ENCODE results near the gene ARHGEF7.
"Not testable (repeated sequence)": the region's sequence is repeated elsewhere in the genome, so short reads cannot be mapped to it uniquely, and the experiment has no call there.

Gene ARHGEF7

DNA sequence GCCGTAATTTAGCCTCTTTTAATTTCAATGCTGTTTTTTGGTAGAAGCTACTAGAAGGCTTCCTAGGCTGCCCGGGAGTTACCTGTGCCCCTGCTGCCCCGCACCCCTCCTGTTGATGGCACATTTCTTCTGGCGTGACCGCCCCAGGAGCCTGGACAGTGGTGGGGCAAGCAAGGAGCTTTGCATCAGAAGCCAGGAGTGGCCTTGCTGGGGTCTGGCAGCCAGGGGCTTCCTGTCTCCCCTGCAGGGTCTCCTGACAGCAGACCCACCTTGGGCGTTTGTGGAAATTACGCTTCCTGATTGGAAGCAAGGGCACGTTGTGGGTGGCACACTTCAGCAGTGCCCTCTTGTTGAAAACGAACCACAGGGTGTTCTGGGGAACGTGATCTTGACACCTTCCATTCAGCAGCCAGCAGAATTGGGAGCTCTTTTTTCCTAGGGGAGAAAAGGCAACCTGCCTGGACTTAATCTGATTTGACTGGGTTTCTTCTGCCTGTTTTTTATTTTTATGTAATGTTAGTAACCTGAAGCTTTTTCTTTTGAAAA is 115.3 kb downstream of the ARHGEF7 start:
- DNase-seq = no peak

DNA sequence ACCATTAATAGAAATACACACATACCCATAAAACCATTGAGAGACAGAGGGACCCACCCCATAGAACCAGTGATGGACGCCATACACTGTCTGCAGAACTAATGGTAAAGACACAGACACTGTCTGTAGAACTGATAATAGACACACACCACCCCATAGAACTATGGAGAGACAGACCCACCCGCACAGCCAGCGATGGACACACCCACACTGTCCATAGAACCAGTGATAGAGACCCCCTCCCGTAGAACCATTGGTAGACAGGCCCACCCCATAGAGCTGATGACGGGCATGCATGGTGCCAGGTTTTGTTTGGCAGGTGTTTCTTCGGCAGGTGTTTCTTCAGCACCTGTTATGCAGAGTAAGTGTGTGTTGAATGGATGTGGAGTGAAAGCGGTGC is 117.1 kb downstream of the ARHGEF7 start:
- no peak for DNase-seq

DNA sequence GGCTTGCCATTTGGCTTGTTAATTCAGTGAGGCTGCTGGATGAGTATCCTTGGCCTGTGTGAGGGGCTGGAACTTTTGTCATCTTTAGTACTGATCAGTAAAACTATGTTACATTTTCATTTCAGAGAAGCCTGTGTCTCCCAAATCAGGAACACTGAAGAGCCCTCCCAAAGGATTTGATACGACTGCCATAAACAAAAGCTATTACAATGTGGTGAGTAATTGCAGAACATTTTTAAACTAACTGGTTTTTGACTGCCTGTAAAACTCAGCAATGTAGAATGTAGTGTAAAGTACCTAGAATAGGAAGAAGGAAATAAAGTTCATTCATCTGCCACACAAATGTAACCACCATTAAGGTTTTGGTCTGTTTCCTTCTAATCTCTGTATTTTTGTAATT is 118.0 kb downstream of the ARHGEF7 start:
- no peak for DNase-seq

DNA sequence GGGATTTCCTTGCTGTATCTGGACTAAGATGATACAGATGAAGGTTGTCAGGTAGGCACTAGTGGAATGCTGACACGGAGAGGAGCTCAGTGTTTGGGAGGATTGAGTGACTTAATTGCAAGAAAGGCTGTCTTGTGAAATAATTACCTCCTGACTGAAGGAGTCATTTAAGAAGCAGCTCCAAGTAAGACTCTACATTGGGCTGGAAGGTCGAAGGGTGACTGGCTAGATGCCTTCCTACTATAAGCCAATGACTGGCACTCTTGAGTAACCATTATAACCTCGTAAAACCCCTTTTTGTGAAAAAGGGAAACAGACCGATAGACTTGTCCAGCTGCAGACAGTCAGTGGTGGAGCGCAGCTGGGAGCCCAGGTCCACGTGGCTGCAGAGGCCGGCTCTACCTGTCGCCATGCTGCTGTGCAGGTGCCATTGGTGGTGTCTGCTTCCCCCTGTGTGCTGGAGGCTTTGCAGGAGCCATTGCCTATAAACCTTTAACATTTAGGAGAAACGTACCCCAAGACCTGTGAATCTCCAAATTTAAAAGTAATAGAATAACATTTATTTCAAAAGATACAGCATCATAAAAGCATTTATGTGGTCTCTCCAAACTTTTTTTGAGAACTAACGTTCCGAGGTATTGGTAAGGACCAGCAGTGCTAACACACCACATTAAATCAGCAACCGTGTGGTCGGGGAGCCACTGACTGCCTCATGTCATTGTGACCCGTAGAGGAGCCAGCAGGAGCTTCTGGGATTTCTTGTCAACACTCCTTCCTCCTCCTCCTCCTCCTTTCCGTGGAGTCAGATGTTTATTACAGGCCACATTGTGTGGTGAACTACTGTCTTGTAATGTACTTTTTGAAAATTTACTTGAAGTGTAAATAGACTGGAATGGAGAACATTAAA is 124.9 kb downstream of the ARHGEF7 start:
- no peak for DNase-seq

DNA sequence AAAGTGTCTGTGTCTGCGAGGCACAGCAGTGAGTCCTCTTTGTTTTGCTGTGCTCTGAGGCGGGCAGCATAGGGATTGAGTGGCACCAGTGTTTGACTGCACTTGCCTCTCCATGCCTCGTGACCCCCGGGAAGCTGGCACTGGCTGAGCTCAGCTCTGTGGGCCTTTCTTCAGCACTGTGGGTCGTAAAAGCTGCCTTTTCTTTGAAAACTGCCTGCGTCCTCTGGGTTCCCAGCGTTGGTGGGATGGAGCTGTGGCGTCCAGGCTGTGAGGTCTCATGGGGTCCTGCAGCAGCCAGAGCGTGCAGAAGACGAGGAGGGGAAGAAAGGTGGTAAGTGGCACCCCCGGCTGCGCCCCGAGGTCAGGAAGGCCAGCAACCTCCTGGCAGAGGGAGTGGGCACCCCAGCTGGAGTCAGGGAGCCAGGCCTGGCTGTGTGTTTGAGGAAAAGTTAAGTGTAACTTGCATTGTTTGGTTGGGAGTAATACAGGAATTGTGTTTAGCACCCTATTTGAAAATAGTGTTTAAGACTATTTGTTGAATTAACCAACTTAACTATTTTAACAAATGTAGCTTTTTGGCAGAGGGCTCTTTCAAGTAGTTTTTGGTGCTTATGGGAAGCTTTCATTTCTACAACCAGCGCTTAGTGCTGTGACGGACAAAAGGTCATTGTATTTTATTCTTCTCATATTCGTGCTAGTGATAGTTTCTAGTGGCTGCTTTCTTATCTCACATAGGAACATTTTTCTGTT is 126.1 kb downstream of the ARHGEF7 start:
- DNase-seq = no peak

DNA sequence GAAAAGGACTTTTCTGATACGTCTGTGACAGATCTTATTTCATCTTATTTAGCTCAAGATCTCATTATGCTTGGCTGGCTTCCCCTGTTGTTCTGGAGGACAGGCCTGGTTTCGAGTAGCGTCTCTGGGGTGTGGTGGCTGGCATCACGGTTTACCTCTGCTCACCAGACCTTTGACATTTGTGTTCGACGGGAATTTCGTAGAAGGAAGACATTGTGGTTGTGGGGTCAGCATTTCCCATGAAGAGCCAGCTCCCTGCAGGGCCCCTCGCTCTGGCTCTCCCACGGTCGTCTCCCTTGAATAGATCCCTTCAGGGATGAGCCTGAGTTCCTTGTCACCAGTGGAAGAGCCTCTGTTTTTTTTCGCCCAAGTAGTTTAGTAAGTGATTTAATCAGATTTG is 126.8 kb downstream of the ARHGEF7 start:
- no peak for DNase-seq

DNA sequence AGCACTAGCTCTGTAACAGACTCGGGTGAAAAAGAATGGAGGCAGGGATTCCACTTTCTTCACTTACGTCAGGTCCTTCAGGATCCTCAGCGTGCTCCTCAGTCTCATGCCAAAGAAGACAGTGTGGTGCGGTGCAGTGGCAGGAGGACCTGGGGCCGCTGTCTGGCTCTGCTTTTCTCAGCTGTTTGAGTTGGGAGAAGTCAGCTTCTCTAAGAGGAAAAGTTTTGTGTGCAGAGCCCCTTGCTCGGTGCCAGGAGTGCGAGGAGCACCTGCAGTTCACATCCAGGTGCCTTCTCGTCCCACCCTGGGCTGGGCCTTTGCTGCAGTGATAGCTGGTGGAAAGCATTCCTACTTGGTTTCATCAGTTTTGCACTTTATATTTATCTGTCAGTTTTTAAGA is 127.5 kb downstream of the ARHGEF7 start:
- DNase-seq = no peak

DNA sequence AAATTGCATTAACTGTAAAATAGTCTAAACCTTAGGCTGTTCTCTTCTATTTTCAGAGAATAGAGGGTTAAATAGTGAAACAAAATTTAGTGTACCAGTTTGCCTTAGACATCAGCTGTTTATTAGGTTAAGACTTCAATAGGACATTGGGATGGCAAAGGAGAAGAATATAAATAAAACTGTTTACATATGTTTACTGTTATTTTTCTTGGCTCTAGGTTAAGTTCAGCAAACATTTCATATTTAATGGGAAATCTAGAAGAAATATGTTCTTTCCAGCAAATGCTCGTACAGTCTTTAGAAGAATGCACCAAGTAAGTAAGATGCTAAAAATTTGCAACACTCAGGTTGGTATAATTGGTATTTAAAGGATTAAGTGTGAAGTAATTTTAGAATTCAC is 128.9 kb downstream of the ARHGEF7 start:
- DNase-seq = no peak

DNA sequence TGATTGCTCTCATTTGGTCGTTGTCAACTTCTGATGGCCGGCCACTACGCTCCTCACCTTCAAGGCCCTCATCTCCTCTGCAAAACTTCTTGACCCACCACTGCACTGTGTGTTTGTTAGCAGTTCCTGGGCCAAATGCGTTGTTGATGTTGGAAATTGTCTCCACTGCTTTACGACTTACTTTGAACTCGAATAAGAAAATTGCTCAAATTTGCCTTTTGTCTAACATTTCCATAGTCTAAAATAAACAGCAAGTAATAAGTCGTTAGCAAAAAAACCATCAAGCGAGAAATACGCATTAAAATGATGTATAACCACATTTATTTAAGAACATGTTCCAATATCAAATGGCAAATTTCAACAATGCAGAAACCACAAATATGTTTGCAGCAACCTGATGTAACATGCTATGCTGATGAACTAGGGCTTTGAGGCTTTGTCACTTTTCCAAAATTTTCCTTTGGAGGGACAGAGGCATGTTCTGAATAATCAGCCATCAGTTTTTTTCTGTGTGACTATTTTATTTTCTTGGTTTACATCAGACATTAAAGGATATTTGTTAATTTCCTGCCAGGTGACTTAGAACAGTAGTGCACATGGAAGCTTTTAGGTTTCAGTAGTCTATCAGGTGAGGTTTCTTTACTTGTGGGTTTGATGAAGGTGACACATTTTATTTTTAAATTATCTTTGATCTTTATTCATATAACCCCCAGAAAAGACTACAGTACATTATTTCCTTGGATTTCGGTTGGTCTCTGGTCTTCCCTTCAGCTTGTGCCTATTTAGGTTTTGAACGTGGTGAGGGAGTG is 130.7 kb downstream of the ARHGEF7 start:
- DNase-seq = peak; percentile 92

DNA sequence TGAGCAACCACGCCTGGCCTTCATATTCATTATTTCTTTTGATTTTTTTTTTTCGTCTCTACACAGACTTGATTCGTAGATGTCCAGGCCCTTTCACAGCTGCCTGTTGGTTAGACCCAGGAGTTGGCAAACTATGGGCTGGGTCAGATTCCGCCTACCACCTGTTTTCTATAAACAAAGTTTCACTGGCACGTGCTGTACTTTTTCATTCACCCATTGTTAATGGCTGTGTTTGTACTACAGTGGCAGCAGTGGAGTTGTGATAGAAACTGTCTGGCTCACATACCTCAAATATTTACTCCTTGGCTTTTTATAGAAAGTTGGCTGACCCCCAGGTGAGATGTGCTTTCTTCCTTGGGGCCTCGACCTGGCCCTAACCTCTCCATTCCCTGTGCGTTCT is 132.4 kb downstream of the ARHGEF7 start:
- DNase-seq = peak; percentile 39

DNA sequence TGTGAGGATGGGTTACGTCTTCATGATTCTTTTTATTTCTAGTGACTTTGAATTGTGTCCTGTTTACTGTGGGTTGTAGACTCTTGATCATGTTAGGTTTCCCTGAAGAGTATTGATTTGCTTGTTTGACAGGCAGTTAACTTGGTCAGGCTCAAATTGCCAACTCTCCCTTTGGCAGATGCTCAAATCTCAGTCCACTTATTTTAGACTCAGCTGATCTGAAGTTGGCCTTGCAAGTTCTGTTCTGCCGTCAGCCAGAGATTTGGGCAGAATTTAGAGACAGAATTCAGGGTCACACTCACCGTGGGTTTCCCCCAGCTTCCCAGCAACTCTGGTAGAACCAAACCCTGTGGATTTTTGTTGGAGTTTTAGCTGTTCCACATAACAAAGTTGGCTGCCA is 133.7 kb downstream of the ARHGEF7 start:
- no peak for DNase-seq

DNA sequence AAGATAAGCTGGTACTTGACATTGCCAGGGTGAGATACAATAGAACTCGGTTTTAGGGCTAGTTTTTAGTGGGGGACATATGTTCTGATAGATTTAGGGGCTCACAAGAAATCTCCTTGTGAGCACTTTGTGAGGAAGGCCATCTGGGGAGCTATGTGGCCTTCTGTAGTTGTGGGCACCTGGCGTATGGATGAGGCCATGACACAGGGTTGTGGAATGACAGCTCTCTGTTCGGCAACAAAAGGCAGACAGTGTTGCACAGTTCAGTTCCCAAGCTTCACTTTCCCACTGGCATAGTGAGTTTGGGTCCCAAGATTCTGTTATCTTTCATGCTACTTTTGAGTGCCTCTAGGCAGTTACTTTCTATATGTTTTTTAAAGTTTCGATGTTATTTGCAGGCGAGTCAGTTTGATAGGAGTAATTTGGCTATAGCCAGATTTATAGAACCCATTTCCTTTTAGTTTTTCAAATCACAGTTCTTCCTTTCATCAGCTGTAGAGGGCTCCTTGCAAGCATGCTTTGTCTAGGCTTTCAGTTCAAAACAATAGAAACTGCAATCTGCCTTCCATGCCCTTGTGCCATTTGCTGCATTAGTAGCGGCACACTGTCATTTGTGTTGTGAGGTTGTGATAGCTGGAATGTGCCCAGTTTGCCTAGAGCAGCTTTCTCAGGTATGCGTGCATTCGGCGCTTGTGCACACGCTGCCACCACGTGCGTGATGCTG is 134.7 kb downstream of the ARHGEF7 start:
- no peak for DNase-seq

DNA sequence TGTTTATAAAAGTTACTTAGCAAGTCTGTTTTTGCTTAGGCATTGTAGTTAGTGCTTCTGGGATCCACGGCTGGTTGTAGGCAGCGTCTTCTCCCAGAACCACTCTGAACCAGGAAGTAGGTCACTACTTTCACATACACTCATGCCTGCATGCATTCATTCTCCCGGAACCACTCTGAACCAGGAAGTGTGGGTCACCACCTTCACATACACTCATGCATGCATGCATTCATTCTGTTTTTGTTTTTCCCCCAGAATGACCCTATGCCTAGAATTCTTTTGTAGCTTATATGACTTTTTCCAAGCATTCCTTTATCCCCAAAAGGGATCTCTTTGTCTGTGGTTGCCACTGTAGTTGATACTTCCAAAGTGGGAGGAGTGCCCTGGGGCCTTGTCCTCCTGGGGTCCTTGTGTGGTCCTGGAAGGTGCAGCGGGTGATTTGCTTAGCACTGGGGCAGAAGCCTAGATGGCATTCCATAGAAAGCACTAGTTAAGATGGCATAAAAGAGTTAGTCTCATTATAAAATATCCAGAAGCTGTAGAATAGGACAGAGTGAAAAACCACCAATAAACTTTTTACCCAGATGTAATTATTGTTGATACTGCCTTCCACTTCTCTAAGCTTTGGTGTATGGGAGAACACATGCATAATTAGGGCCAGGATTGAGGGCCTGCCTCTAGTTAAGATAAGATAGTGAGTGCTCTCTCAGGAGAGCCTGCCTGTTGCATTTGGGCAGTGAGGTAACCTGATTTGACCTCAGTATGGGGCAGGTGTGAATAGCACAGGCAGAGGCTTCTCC is 136.7 kb downstream of the ARHGEF7 start:
- peak; percentile 47 for DNase-seq

DNA sequence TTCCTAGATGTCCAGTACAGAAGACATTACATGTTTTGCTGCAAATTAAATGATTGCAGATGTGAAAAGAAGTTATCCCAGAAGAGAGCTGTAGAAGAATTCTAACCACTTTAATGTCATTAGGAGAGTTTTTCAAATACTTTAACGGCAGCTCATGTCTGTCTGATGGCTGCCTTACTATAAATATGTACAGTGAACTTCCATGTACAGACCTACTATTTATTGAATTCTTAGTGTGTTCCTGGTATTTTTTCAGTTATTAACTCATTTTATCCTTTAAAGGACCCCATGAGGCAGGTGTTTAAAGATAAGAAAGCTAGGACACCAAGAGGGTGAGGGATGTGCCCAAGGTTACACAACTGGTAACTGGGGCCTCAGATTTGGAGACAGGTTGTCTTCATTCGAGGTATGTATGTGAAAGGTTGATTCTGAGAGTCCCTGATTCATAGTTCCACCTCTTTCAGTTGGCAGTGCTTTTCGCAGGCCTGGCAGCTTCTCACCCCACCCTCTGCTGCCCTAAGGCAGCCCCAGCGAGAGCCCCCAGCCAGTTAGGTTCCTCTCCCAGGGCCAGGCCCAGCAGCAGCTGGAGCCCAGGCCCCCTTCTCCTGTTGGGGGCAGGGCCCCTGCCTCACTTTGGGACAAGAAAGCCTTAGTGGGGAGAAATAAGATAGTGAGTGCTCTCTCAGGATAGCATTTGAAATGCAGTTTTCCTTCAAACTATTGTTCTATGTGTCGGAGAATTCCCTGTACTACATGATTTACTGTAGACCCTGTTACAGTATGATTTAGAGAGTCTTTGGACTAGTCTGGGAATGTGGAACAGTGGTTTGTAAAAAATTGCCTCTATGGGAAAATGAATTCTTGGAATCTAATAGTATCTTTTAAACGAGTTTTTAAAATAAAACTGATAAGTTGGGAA is 137.6 kb downstream of the ARHGEF7 start:
- DNase-seq = peak; percentile 84

DNA sequence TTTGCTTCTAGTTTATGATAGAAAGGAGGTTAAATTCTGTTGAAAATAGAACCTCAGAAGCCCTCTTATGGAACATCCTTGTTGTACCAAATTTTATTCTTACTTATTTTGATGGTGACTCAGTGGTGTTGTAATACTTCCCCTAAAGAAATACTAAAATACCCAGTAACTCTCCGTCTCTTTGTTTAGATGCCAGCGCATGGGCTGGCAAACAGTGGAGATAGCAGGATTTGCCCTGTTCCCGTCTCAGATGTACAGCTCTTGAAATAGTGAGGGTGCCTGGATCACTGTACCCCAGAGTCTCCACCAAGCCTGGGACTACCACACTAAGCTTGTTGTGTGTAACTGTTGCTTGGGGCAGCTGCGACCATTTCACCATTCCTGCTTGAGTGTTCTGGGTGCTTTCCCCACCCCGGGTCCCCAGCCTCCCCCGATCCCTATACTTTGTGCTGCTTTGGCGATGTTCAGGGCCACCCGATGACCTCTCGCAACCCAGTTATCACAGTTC is 138.3 kb downstream of the ARHGEF7 start:
- DNase-seq = no peak

DNA sequence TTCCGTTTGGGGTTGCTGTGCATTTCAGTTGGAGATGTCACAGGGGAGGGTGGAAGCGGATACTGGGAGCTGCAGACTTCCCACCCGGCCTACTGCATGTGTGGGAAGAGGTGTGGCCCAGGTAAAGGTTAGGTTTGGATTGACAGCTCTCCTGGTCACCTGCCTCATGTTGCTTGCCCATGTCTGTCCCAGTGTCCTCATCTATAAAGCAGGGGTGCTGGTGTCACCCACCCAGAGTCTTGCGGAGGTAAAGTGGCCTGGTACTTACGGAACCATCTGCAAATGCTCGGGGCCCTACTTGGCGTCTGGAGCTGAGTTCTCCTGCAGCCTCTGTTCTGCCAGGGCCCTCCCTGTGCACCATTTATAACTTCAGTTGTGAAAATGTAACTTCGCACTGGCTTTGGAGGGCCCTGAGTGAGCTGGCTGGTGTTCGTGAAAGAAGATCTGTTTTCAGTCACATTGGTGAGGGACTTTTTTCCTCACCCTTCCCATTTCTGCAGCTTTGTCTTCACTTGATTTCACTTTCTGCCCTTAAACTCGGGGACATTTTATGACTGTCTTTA is 140.2 kb downstream of the ARHGEF7 start:
- DNase-seq = no peak

DNA sequence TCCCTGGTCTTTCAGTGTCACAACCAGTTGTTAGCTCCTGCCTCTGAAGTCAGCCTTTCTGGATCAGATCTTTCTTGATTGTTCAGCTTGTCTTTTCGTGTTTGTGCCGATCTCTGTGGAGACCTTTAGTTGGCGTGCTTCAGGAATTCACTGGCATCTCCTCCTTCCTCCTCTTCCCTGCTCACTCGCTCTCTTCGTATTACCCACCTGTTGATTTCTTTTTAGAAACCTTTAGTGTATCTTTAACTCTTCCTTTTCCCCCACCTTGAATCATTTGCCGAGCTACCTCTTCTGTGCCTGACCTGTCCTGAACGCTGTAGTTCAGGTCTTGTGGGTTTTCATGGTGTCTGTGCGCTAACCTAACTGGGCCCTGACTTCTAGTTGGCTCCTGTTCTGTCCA is 141.3 kb downstream of the ARHGEF7 start:
- no peak for DNase-seq

DNA sequence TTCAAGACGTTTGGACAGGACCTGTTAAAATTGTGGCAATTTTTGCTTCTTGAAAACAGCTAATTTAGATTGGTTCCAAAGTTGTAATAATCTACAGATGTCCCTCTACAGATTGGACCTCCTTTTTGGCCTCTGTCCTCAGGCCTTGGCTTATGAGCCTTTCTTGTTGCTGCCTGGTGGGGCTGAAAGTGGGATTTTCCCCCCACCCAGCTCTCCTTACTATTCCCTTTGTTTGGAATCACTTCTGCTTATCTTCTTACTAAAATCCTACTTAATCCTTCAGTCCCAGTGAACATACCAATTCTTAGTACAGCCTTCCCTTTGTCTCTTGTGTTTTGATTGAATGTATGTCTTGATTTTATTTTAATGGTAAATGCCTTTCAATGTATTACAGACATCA is 141.8 kb downstream of the ARHGEF7 start:
- no peak for DNase-seq

DNA sequence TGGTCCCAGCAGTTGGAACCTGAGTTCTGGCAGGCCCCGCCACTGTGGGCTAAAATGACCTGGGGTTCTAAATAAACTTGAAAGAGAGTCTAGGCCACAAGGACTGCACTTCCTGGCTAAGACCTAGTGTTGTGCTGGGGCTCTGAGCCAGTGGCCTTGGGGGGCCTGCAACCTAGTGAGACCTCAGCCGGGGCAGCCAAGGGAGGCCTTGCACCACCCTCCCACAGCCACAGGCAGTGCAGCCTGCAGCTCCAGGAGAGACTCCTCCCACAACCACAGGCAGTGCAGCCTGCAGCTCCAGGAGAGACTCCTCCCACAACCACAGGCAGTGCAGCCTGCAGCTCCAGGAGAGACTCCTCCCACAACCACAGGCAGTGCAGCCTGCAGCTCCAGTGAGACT is 142.8 kb downstream of the ARHGEF7 start:
- DNase-seq = not testable (repeated sequence)

DNA sequence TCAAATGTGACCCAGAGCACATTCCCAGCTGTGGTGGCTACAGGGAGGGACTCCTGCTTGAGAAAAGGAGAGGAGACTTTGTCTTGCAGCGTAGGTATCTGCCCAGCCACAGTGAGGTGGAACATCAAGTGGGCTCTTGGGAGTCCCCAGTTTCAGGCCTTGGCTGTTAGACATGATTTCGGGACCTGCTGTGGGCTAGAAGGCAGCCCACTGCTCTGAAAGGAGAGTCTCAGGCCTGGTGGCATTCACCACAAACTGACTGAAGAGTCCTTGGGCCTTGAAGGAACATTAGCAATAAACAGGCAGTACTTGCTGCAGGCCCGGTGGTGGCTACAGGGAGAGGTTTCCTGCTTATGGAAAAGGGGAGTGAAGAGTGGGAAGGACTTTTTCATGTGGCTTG is 143.5 kb downstream of the ARHGEF7 start:
- DNase-seq = no peak

Measured in fibroblast of upper back skin (primary cell).